NCI-H226 (cell line): ENCODE measurements around the gene DSCAM.
"Not testable (repeated sequence)": the region's sequence is repeated elsewhere in the genome, so short reads cannot be mapped to it uniquely, and the experiment has no call there.

Experiments used
- DNase-seq: peaks from one replicate; pipeline ENCODE4 v3.0.0-alpha.2; 2015

DSCAM gene

GRCh38 chr21:40066221-40066620 lies 780.7 kb downstream of the DSCAM start:
- no peak for DNase-seq

- DNase-seq = no peak
Measured at GRCh38 chr21:40060083-40060677, 786.8 kb downstream of the DSCAM start.

GRCh38 chr21:40057331-40057730 lies 789.6 kb downstream of the DSCAM start:
- DNase-seq = no peak

- DNase-seq = no peak
Measured at GRCh38 chr21:40056031-40056430, 790.9 kb downstream of the DSCAM start.

- no peak for DNase-seq
Measured at GRCh38 chr21:40054403-40054802, 792.6 kb downstream of the DSCAM start.

GRCh38 chr21:40053007-40053406 lies 794.0 kb downstream of the DSCAM start:
- no peak for DNase-seq

- DNase-seq = no peak
Measured at GRCh38 chr21:40052276-40052675, 794.7 kb downstream of the DSCAM start.

- no peak for DNase-seq
Measured at GRCh38 chr21:40051801-40052200, 795.2 kb downstream of the DSCAM start.

GRCh38 chr21:40049931-40050290 lies 797.0 kb downstream of the DSCAM start:
- DNase-seq = no peak

- no peak for DNase-seq
Measured at GRCh38 chr21:40049031-40049930, 797.7 kb downstream of the DSCAM start.

GRCh38 chr21:40047993-40048730 lies 798.8 kb downstream of the DSCAM start:
- no peak for DNase-seq

- no peak for DNase-seq
Measured at GRCh38 chr21:40047211-40047610, 799.7 kb downstream of the DSCAM start.

- DNase-seq = no peak
Measured at GRCh38 chr21:40043866-40044265, 803.1 kb downstream of the DSCAM start.

- DNase-seq = no peak
Measured at GRCh38 chr21:40043423-40043822, 803.5 kb downstream of the DSCAM start.

- no peak for DNase-seq
Measured at GRCh38 chr21:40041446-40041845, 805.5 kb downstream of the DSCAM start.

- DNase-seq = not testable (repeated sequence)
Measured at GRCh38 chr21:40033156-40033782, 813.7 kb downstream of the DSCAM start.

- DNase-seq = no peak
Measured at GRCh38 chr21:40029888-40030287, 817.1 kb downstream of the DSCAM start.

GRCh38 chr21:40028393-40028792 lies 818.6 kb downstream of the DSCAM start:
- DNase-seq = not testable (repeated sequence)

GRCh38 chr21:40021558-40022351 lies 825.2 kb downstream of the DSCAM start:
- DNase-seq = no peak

- no peak for DNase-seq
Measured at GRCh38 chr21:40020651-40021050, 826.3 kb downstream of the DSCAM start.

- no peak for DNase-seq
Measured at GRCh38 chr21:40018871-40019475, 828.0 kb downstream of the DSCAM start.

- DNase-seq = no peak
Measured at GRCh38 chr21:40016667-40017066, 830.3 kb downstream of the DSCAM start.
